Gastrocnemius medialis (tissue), 4 donors: ENCODE measurements around the gene TRIP12.

Experiments used
- CTCF ChIP-seq, 5 experiments: fragments of 450-650 bp in 3 of 5; fragments of 200-600 bp in 2 of 5; sonication (generic) in 2 of 5; IDR thresholded peaks in 4 of 5; conservative IDR thresholded peaks in 1 of 5; 1 replicate in 4 of 5; 2 replicates in 1 of 5; pipeline ENCODE4 v1.5.1; 2016 to 2019; ENCODE audit warnings: antibody characterized with exemption in 5 of 5, mild to moderate bottlenecking in 3 of 5, moderate library complexity in 3 of 5
- POLR2A ChIP-seq, 2 donors: fragments of 450-650 bp; IDR thresholded peaks; one replicate each; pipeline ENCODE4 v1.6.1; 2017; ENCODE audit warnings: antibody characterized with exemption in 2 of 2, mild to moderate bottlenecking in 2 of 2, moderate library complexity in 2 of 2

- TF ChIP-seq CTCF (IDR thresholded peaks at IDR 0.05 in 4 of 5, conservative IDR thresholded peaks at IDR 0.05 in 1 of 5) (no peak), POLR2A (IDR thresholded peaks at IDR 0.05) (no peak)
These were observed 156.1 kb downstream of the TRIP12 start for GRCh38 chr2:229765721-229766120.
